HG03196 (cell line): ENCODE results near the gene MUC12.
"Not testable (repeated sequence)": the region's sequence is repeated elsewhere in the genome, so short reads cannot be mapped to it uniquely, and the experiment has no call there.

Experiments used
- ATAC-seq: cut with Tn5 transposase; IDR thresholded peaks from one replicate; pipeline ENCODE4 v1.9.1; 2021; ENCODE audit not compliant: unreplicated experiment

MUC12 gene

DNA sequence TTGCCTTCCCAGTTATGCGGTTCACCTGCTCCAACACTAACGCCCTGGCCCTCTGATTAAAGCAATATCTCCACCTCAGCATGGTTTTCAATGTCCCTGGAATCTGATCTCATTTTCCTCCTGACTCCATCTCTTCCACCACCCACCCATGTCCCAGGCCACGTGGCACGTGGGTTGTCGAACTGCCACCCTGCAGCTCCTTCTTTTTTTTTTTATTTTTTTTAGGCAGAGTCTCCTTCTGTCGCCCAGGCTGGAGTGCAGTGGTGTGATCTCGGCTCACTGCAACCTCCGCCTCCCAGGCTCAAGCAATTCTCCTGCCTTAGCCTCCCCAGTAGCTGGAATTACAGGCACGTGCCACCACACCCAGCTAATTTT, 94.8 kb downstream of the MUC12 start:
- ATAC-seq, result not testable (repeated sequence)

DNA sequence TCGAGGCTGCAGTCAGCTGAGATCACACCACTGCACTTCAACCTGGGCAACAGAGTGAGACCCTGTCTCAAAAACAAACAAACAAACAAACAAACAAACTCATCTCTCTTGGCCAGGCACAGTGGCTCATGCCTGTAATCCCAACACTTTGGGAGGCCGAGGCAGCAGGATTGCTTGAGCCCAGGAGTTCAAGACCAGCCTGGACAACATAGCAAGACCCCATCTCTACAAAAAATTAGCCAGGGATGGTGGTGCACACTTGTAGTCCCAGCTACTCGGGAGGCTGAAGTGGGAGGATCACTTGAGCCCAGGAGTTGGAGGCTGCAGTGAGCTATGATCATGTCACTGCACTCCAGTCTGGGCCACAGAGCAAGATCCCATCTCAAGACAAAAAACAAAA, 95.8 kb downstream of the MUC12 start:
- not testable (repeated sequence) for ATAC-seq

GRCh38 chr7:101066141-101066832, 96.9 kb downstream of the MUC12 start:
- no peak for ATAC-seq

DNA sequence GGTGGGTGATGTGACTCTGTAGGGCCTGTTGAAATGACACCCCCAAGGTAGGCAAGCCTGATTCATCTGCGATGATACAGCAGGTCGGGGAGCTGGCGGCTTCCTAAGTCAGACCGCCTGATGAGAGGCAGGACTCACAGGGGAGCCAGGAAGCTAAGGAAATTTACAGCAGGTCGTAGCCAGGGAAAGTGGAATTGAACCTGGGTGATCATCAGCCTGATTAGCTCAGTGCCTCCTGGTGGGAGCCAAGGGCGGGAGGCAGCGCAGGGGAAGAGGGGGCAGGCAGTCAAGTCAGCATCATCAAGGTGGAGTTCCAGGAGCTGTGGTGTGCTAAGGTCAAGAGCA, 97.4 kb downstream of the MUC12 start:
- no peak for ATAC-seq

GRCh38 chr7:101068401-101068800, 99.0 kb downstream of the MUC12 start:
- no peak for ATAC-seq
